Stimulated activated CD4-positive, alpha-beta T cell treated with anti-CD3 and anti-CD28 coated beads, Interleukin-15, amount 100 ng/mL, for 24 hours (primary cell): Measurements from ENCODE around the gene IDH1.
A peak's percentile ranks its signal among the peaks of the same experiment; 100 is the strongest.
"Not testable (repeated sequence)": the region's sequence is repeated elsewhere in the genome, so short reads cannot be mapped to it uniquely, and the experiment has no call there.

Experiments
- DNase-seq: peaks from one replicate; pipeline ENCODE4 v3.0.0-alpha.2; 2020

The IDH1 gene

DNA sequence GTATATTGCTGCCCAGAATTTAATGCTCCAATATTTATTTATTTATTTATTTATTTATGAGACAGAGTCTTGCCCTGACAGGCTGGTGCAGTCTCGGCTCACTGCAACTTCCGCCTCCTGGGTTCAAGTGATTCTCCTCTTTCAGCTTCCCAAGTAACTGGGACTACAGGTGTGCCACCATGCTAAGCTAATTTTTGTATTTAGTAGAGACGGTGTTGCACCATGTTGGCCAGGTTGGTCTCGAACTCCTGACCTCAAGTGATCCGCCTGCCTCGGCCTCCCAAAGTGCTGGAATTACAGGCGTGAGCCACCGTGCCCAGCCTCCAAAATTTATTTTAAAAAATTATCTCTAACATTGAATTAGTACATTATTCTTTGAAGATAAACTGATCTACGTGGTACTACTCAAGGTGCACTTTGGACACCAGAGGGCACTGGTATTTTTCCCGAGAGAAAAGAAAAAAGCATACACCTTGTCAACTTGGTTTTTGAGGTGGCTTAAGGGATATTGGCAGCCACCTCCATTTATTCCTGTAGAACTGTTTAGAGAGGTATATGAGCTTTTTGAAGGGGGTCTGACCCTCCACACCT lies 1.4 kb upstream of the IDH1 start:
- no peak for DNase-seq

DNA sequence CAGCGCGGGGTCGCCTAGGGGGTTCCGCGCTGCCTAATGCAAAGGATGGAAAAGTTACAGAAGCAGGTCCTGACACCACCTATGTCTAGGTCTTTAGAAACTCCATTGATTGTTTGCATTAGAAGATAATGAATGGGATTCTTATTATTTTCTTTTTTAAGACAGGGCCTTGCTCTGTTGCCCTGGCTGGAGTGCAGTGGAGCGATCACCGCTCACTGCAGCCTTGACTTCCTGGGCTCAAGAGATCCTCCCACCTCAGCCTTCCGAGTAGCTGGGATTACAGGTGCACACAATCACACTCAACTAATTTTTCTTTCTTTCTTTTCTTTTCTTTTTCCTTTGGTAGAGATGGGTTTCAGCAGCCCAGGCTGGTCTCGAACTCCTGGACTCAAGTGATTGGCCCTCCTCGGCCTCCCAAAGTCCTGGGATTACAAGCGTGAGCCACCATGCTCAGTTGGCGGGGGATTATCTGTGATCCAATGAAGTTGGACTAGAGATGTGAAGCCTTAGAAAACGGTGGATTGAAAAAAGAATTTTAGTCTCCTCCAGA lies 761 bp upstream of the IDH1 start:
- DNase-seq = no peak

DNA sequence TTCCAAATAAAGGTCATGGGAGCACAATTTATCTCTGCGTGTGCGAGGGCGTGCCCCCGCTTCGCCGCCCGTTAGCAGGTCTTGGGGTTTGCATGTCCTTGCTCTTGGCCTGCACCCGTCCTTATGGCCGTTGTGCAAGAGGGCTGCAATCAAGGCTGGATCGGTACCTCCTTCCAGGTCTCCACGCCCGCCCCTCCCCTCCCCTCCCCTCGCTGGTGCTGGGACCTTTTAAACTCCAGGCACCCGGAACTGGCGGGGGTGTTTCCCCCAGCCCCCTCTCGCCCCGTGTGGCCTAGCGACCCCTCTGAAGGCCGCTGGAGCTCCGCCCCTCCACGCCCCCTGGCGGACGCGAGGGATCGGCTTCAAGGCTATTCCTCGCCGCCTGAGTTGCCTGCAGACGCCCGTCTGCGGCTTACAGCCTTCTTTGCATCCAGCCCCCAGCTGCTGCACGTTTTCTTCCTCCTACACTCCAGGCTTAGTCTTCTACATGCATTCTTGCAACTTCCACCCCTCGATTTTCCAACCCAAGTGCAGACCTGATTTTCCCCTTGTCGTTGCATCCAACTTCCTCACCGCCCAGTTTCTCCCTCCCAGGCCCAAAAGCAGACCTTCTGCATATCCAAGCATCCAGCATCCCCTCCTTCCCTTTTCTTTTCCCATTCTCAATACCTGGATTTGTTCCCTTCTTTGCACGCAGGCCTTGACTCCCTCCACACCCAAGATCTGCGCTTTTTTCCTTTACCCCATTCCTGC lies 577 bp downstream of the IDH1 start:
- peak; percentile 87 for DNase-seq

DNA sequence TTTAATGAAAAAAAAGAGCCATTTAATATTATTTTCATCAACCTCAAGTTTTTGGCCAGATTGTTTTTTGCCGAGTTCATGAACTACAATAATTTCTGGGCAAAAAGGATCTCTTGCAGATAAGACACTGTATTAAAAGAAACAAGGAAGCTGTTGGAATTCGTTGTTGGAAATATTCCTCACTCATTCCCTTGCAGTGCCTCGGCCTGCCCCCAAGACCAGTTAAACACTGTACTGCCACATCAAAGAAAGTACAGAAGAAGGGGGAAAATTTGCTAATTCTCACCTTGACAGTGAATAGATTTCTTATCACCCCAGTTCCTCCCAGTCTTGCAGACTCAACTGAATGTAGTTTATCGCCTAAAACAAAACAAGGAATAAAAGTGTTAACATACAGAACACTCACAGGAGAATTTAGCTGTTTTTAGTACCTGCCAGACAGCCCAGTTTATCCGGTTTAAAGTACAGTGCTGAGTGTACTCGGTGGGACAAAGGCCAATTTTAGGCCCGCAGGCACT lies 1.2 kb downstream of the IDH1 start:
- no peak for DNase-seq

DNA sequence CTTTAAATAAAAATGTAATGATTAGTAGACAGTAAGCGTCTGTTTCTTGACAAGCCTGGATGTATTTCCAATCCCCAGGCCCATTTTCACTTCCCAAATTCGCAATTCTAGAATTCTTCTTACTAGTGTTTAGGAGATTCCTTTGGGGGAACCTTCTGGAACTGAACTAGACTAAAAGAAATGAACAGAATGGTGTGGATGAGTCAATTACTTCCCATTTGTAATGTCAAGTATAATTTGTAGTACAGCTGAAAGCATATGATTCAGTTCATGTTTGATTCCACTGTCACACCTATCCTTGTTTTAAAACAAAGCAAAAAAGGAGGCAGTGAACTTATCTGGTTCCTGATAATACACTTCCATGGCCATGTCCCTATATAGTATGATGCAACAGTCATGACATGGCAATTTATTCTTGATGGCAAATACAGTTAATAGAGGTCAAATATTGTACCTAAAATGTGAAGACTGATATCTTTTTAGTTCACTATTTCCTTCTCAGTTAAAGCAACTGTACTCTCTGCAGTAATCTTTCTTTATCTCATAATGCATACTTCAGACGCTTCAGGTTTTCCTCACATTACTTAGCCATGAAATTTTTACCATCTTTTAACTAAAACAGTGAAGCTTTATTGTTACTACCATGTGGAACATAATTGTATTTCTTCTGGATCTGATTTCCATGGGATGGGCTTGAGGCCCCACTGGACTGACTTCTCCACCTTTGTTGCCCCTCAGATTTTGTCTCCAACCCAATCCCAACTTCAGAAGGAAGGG lies 2.0 kb downstream of the IDH1 start:
- DNase-seq = no peak

DNA sequence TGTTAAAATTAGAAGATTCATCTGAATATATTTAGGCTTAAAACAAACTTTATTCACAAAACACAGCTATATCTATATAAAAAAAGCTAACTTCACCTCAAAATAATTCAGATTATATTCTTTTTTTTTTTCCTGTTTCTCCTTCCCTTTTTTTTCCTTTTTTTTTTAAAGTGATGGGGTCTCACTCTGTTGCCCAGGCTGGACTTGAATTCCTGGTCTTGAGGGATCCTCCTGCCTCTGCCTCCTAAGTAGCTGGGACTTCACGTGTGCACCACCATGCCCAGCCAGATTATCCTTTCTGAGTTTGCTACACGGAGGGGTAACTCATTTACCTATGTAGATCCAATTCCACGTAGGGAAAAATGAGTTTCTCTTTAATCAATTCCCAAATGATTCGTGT lies 3.8 kb downstream of the IDH1 start:
- no peak for DNase-seq

DNA sequence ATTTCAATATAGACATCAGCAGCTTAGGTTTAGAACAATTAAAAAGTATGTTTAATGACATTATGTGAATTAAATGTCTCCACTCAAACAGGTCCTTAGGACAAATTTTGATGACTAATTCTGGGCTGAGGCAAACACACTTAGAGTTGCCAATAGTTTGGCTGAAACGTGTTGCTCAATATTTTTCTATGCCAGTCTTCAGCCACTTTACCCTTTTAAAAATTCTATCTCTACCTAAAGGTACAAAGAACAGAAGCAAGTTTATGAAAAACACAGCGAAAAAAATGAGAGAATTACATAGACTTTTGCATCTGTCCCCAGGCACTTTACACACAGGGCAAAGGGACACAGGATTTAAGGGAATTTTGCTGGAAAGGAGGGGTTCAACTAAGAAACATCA lies 4.5 kb downstream of the IDH1 start:
- no peak for DNase-seq

DNA sequence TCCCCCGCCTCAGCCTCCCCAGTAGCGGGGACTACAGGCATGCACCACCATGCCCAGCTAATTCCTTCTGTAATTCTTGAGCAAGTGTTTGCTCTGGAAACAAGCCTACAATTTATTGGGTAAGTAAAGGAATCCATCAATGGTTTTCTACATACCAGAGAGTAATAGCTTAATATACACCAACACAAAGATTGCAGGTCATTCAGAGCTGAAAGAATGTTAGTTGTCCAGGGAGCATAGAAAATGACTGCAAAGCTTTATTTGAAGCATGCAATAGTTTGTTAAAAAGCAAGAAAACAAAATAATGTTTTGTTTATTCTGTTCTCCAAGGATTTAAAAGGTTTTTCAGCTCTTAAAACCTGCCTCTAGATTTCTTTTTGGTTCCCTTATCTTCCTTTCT lies 5.6 kb downstream of the IDH1 start:
- DNase-seq = no peak

DNA sequence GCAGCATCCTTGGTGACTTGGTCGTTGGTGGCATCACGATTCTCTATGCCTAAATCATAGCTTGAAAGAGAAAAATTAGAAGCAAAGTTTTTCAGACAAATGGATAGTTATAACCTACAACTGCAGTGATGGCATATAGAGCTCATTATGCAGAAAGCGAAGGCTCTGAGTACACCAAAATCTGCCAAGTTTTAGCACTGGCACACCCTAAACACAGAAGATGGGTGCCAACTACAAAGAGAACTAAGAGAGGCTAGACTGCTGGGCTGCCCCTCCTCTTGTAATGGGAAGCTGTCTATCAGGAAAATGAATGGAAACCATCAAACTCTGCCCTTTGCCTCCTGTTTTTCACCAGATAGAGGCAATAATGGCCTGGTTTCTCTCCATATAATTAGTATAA lies 6.3 kb downstream of the IDH1 start:
- no peak for DNase-seq

DNA sequence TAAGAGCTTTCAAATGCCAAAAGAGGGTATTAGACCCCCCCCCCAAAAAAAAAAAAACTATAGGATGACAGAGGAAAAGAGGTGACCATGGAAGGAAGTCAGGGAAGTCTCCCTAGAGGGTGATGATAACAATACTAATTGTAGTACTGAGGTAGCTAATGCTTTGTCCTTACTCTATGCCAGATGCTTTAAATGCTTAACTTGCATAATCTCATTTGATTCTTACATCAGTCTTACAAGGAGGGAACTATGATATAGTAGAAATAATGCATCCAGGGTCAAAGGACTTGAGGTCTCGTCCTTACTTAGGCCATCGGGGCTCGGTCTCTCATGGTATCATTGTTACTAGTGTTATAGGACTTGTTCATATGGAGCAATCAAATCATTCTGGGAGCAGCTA lies 9.1 kb downstream of the IDH1 start:
- DNase-seq = no peak

DNA sequence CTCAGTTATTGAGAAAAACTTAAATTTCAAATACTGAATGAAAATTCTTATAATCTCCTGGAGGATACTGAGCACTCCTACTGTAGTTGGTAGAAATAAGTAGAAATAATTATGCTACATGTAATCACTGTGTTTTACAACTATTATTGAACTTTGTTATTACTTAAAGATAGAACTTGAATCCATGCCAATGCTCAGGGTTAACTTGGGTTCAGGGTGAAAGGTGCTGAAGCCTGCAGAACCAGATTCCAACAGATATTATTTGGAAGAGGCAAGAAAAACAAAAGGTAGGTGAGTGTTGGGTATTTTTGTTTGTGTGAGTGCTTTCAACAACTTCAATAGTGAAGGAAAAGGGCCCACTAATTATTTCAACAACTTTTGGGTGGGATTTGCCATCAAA lies 10.4 kb downstream of the IDH1 start:
- DNase-seq = no peak

DNA sequence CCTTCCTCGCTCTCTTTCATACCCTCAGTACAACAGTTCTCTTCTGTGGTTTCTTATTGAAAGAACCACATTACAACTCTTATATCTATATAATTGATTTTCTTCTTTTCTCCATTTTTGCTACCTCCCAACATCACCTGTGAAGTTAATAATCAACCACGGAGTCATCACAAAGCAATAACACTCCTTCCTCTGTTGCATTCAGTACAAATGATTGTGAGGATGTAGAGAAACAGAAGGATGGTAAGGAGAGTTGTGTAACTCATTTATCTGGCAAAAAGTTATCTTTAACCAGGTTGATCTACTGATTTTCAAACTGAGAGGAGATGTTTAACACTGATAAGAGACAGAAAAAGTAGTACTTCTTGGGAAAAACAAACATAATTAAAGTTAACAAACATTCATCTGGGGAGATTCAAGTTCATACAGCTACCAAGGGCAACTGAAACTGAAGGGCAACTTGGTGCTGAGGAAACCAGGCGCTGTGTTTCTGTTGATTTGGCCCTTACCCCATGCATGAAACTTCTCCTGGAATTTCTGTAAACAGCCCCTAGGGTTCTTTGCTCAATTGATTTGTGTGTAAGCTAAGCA lies 14.2 kb downstream of the IDH1 start:
- DNase-seq = no peak

DNA sequence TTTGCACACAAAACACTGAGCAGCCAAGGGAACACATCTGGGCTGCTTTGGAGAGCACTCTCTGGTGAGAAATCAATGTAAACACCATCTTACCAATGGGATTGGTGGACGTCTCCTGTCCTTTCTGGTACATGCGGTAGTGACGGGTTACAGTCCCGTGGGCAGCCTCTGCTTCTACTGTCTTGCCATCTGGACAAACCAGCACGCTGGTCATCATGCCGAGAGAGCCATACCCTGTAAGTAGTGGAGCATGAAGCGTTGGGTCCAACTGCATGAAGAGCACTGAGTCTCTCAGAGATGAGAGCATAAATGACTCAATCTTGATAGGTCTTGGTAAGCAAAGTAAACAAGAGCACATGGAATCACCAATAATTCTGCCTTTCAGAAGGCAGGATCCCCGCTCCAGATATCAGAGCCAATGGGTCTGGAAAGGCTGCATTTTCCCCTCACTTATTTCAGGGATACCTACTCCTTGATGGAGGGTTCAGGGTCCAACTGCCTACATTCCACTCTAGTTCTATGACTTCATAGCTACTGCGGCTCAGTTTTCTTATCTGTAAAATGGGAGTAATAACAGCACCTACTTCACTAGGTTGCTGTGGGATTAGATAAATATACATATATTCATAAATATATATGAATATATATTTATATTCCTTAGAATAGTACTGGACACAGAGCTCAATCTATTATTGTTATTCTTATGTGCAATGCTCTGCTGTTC lies 14.9 kb downstream of the IDH1 start:
- DNase-seq = no peak

DNA sequence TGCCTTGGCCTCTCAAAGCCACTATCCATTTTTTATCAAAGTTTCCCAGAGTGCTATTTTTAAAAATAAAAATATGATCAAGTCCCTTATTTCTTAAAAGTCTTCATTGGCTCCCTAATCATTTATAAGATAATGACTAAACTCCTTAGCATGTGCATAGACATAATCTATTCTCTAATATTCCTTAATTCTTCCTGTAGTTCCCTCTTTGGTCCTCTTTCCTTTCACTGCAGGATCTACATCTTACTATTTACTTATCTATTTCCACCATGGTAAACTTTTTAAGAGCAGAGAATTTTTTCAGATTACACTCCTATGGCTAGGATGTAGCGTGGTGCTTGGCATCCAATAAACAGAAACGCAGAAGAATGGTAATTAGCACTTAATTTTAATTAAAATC lies 19.0 kb downstream of the IDH1 start:
- DNase-seq = no peak

DNA sequence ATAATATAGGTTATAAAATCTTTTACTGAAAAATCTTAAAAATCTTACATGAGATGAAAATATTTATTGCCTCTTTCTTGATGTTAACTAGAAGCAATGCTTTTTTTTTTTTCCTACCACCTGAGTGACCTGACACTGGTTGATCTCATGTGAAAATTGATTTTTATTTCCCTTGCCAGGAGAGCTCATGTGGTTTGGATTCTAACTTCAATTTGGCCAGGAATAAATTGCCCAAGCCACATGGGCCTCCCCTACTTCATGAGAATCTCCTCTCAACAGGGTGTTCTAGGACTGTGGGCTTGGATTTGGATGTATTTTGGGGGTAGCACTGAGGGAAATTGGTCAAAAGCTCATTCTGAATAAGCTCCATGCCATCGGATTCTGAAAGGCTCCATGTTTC lies 20.1 kb downstream of the IDH1 start:
- DNase-seq = no peak

DNA sequence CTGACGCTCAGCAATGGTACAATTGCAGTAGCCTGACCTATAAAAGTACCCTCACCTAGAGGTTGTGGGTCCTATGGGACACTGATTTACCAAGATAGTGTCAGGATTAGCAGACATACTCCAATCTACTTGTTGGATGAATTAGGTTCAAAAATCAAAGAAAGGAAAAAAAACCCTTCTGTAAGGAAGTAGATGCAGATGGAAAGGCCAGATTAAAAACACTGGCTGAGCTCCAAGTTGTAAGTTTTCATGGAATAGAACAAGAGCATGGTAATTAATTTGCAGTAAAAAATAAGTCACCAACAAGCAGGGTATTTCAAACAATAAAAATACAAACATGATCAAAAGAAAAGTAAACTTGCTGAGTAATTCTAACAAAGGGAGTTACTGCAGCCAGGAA lies 26.4 kb downstream of the IDH1 start:
- DNase-seq = no peak

DNA sequence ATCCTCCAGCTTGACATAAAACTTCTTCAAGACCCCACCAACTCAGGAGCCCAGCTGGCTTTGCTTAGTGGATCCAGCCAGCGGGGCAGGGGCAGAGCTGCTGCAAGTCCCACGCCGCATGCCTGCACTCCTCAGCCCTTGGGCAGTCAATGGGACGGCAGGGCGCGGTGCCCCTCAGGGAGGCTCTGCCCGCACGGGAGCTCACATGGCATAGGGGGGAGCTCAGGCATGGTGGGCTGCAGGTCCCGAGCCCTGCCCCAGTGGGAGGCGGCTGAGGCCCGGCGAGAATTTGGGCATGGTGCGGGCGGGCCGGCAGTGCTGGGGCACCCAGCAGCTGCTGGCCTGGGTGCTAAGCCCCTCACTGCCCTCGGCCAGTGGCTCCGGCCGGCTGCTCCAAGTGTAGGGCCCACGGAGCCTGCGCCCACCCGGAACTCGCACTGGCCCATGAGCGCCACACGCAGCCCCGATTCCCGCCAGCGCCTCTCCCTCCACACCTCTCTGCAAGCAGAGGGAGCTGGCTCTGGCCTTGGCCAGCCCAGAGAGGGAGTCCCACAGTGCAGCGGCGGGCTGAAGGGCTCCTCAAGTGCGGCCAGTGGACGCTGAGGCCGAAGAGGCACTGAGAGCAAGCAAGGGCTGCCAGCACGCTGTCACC lies 27.2 kb downstream of the IDH1 start:
- DNase-seq = no peak

DNA sequence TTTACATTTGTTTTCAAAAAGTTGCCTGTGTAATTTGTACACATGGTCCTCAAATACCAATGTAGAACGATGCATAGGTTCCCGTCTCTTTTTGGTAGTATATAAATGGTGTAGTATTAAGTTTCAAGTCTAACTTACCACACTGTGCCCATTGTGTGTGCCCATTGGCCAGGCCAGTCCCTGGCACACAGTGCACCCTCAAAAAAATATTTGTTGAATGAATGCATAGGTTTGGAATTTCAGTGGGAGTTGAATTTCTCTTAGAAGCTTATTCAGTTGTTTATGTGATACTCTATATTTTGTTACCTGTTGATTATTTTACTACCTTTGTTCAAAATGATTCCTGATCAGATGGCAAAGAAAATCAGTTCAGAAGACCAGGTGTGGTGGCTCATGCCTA lies 30.1 kb downstream of the IDH1 start:
- no peak for DNase-seq

DNA sequence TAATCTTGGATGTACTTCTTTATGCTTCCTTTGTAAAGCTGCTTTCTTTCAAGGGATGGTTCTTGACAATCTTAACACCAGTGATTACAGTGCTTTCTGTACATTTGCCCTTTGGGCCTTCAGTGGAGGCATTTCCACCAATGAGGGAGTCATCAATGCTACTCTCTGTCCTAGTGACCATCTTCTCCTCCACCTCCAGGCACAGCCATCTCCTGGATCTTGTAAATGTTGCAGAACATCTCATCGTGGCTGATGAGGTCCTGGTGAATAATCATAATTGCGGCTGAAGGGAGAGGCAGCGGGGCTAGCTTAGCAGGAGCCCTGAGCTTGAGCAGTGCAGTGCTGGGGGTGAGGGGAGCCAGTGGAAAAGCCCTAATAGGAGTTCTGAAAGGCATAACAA lies 32.5 kb downstream of the IDH1 start:
- DNase-seq = no peak

DNA sequence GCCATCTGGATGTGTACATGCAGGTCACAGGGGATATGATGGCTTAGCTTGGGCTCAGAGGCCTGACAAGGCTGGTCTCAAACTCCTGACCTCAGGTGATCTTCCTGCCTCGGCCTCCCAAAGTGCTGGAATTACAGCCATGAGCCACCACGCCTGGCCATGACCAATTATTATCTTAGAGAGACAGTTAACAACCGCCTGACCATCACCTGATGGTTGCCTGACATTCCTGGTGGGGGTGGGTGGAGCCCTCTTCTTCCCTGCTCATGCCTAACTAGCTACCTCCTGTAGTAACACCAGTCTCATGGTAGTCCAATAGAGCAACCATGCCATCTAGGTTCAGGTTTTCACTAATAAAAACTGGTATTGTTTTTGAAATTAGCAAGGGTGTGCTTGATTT lies 33.0 kb downstream of the IDH1 start:
- not testable (repeated sequence) for DNase-seq

DNA sequence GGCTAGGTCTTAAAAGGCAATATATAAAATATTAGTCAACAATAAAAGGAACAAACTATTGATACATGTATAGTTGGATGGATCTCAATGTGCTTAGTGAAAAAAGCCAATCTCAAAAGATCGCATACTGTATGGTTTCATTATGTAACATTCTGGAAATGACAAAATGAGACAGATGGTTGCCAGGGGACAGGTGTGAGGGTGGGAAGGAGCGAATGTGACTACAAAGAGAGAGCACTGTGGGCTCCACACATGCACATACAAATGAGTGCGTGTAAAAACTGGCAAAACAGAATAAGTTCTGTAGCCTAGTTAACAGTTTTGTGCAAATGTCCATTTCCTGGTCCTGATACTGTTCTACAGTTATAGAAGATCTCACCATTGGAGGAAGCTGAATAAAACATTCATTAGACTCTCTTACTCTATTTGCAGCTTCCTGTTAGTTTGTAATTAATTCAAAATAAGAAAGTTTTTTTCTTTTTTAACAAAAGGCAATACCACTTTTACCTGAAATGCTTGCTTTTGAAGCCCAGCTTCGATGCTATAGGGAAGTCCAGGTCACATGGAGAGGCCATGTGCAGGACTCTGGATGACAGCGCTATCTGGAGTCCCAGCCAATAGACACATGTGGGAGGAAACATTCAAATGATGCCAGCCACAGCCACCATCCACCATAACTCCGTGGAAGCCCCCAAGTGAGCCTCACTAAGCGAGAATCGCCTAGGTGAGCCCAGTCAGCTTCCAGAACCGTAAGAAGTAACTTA lies 44.0 kb downstream of the IDH1 start:
- DNase-seq = no peak
